ENCODE data around the gene SYNCRIP.
"Not testable (repeated sequence)": the region's sequence is repeated elsewhere in the genome, so short reads cannot be mapped to it uniquely, and the experiment has no call there.

Gene SYNCRIP

GRCh38 chr6:85568411-85568810 lies 74.3 kb downstream of the SYNCRIP start:
- no peak for ATAC-seq
- no peak for TF ChIP-seq ZNF565 (CRISPR knock-in tag; conservative IDR thresholded peaks at IDR 0.05; ENCODE audit: low read depth)
- no peak for TF ChIP-seq ARNTL (CRISPR knock-in tag; IDR thresholded peaks at IDR 0.05; ENCODE audit: borderline replicate concordance, low read depth)
- no peak for TF ChIP-seq CSRNP3 (CRISPR knock-in tag; IDR thresholded peaks at IDR 0.05)
- TF ChIP-seq PPARA (CRISPR knock-in tag; IDR thresholded peaks at IDR 0.05; ENCODE audit: borderline replicate concordance), result no peak
- TF ChIP-seq RARB (CRISPR knock-in tag; IDR thresholded peaks at IDR 0.05), result no peak
- TF ChIP-seq ZC3H10 (CRISPR knock-in tag; IDR thresholded peaks at IDR 0.05), result no peak
- TF ChIP-seq TOX (CRISPR knock-in tag; IDR thresholded peaks at IDR 0.05; ENCODE audit: borderline replicate concordance), result no peak
- TF ChIP-seq CSDC2 (CRISPR knock-in tag; IDR thresholded peaks at IDR 0.05), result no peak
- TF ChIP-seq ISL1 (CRISPR knock-in tag; IDR thresholded peaks at IDR 0.05), result no peak
- no peak for TF ChIP-seq SNAI2 (CRISPR knock-in tag; IDR thresholded peaks at IDR 0.05)
- TF ChIP-seq TCF4 (CRISPR knock-in tag; IDR thresholded peaks at IDR 0.05; ENCODE audit: borderline replicate concordance), result no peak
- TF ChIP-seq POU6F1 (CRISPR knock-in tag; IDR thresholded peaks at IDR 0.05; ENCODE audit: borderline replicate concordance, low read depth), result no peak

GRCh38 chr6:85565736-85566135 lies 77.0 kb downstream of the SYNCRIP start:
- TF ChIP-seq ISL1 (CRISPR knock-in tag; IDR thresholded peaks at IDR 0.05), result no peak
- no peak for TF ChIP-seq ZFP3 (CRISPR knock-in tag; IDR thresholded peaks at IDR 0.05)
- TF ChIP-seq GLIS3 (CRISPR knock-in tag; IDR thresholded peaks at IDR 0.05), result no peak
- TF ChIP-seq ZC3H10 (CRISPR knock-in tag; IDR thresholded peaks at IDR 0.05), result no peak
- TF ChIP-seq TCF4 (CRISPR knock-in tag; IDR thresholded peaks at IDR 0.05; ENCODE audit: borderline replicate concordance), result no peak
- TF ChIP-seq ARNTL (CRISPR knock-in tag; IDR thresholded peaks at IDR 0.05; ENCODE audit: borderline replicate concordance, low read depth), result no peak
- no peak for TF ChIP-seq ZNF70 (CRISPR knock-in tag; IDR thresholded peaks at IDR 0.05)
- TF ChIP-seq CSDC2 (CRISPR knock-in tag; IDR thresholded peaks at IDR 0.05), result no peak
- no peak for TF ChIP-seq TOX (CRISPR knock-in tag; IDR thresholded peaks at IDR 0.05; ENCODE audit: borderline replicate concordance)
- no peak for TF ChIP-seq ZFP30 (CRISPR knock-in tag; IDR thresholded peaks at IDR 0.05)
- TF ChIP-seq ESRRG (CRISPR knock-in tag; IDR thresholded peaks at IDR 0.05), result no peak
- TF ChIP-seq PATZ1 (CRISPR knock-in tag; IDR thresholded peaks at IDR 0.05; ENCODE audit: borderline replicate concordance), result no peak
- TF ChIP-seq ZNF565 (CRISPR knock-in tag; conservative IDR thresholded peaks at IDR 0.05; ENCODE audit: low read depth), result no peak
- TF ChIP-seq SNAI2 (CRISPR knock-in tag; IDR thresholded peaks at IDR 0.05), result no peak
- TF ChIP-seq POU6F1 (CRISPR knock-in tag; IDR thresholded peaks at IDR 0.05; ENCODE audit: borderline replicate concordance, low read depth), result no peak
- no peak for TF ChIP-seq PPARA (CRISPR knock-in tag; IDR thresholded peaks at IDR 0.05; ENCODE audit: borderline replicate concordance)
- TF ChIP-seq CSRNP3 (CRISPR knock-in tag; IDR thresholded peaks at IDR 0.05), result no peak
- TF ChIP-seq RARB (CRISPR knock-in tag; IDR thresholded peaks at IDR 0.05), result no peak
- TF ChIP-seq BACH2 (CRISPR knock-in tag; IDR thresholded peaks at IDR 0.05; ENCODE audit: borderline replicate concordance), result no peak
- no peak for TF ChIP-seq TSHZ2 (CRISPR knock-in tag; IDR thresholded peaks at IDR 0.05)

GRCh38 chr6:85564223-85564622 lies 78.5 kb downstream of the SYNCRIP start:
- not testable (repeated sequence) for ATAC-seq

More at GRCh38 chr6:85565736-85566135, 77.0 kb downstream of the SYNCRIP start:
- ATAC-seq, result no peak

Measured in SK-N-SH treated with all-trans-retinoic acid at 6 μM for 48 hours (cell line).